Muscle of back (tissue), 11 donors: Measurements from ENCODE around the gene C17orf50. TPM values are rescaled to one million over a fixed set of nuclear protein-coding genes. Genes with fewer than 3 reads are reported as not detected.
"Not testable (repeated sequence)": the region's sequence is repeated elsewhere in the genome, so short reads cannot be mapped to it uniquely, and the experiment has no call there.

Source experiments
- DNase-seq, 3 donors: peaks; one replicate each; pipeline versions ENCODE4 v3.0.0 to v3.0.0-alpha.2; 2013
- polyA plus RNA-seq, 10 donors: library from polyadenylated mRNA; unstranded; fragments of 120-200 nt; gene quantifications; one replicate each; pipeline ENCODE4 v1.2.1, GENCODE V29; 2013; ENCODE audit not compliant: insufficient read length in 10 of 10

The C17orf50 gene
- polyA plus RNA-seq, 10 donors, result not detected

- no peak for DNase-seq
These were observed 27.3 kb upstream of the C17orf50 start for GRCh38 chr17:35733366-35733765.

- DNase-seq, result no peak
These were observed 26.3 kb upstream of the C17orf50 start for GRCh38 chr17:35734396-35734795.

- no peak for DNase-seq
These were observed 25.5 kb upstream of the C17orf50 start for GRCh38 chr17:35735036-35735805.

DNA sequence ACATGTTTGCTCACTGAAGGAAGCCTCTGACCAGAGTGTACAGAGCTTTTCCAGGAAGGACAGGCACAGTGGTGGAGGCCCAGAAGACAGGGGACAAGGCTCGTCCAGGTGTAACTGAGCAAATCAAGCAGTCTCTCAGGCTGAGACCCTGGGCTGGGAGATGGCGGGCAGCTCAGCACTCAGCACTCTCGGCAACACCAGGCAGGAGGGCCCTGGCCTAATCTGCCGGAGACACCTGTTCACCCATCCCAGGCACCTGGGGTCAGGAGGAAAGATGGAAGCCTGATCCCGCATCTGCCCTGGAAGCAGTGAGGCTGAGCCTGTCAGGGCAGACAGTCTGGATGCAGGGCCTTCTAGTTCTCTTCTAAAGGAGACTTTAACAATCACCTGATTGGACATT lies 24.5 kb upstream of the C17orf50 start:
- DNase-seq, result no peak

- DNase-seq, result no peak
These were observed 22.1 kb upstream of the C17orf50 start for GRCh38 chr17:35738519-35739133.

DNA sequence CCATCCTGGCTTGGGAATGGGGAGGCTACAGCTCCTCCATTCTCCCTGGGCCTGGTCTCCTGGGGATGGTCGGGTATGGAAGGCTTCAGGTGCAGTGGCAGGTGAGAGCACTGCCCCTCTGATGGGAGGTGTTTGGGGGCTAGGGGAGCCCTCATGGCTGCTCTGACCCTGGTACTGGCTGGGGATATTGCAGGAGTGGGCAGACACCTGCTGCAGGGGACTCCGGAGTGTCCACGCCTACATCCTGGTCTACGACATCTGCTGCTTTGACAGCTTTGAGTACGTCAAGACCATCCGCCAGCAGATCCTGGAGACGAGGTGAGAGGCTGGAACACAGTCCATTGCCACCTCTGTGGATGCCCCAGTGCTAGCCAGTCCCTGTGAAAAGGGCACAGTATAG lies 20.5 kb upstream of the C17orf50 start:
- no peak for DNase-seq

- no peak for DNase-seq
These were observed 19.4 kb upstream of the C17orf50 start for GRCh38 chr17:35740997-35741931.

DNA sequence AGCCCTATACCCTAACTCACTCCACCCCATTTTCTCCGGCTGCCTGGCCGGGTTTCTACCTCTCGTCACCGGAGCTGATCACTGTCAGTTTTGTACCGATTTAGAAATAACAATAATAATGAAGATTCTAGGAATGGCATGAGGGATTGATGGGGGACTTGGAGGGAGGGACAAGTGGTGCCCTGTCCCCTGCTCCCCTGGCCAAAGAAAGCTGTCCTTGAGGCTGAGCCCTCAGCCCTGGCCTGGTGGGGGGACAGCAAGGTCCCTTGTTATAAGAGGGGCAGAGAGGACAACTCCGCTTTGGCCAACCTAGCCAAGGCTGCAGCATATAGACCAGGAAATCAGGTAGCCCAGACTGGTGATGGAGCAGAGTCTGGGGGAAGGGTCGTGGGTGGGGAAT lies 18.2 kb upstream of the C17orf50 start:
- DNase-seq, result no peak

DNA sequence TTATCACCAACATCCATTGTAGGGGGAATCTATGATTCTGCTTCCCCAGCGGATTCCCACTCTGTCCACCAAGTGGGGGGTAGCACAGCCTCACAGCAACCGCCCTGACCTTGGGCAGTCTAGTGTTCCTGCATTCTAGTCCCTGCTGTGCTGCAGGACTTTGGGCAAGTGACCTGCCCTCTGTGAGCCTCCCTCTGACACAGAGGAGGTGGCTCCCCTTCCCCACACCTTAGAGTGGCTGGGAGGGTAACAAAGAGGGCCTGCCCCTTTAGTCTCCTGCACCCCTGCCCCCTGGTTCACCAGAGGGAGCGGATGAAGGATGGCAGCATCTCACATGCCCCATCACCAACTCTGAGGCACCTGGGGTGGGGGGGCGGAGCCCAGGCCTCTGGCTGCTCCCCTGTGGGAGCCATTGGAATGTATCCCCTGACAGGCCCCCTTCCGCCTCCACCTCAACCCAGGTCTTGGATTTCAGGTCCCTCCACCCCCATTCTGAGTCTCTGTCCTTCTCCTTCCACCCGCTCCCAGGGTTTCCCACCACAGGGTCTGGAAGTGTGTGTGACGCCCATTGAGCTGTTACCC lies 17.7 kb upstream of the C17orf50 start:
- DNase-seq, result no peak

DNA sequence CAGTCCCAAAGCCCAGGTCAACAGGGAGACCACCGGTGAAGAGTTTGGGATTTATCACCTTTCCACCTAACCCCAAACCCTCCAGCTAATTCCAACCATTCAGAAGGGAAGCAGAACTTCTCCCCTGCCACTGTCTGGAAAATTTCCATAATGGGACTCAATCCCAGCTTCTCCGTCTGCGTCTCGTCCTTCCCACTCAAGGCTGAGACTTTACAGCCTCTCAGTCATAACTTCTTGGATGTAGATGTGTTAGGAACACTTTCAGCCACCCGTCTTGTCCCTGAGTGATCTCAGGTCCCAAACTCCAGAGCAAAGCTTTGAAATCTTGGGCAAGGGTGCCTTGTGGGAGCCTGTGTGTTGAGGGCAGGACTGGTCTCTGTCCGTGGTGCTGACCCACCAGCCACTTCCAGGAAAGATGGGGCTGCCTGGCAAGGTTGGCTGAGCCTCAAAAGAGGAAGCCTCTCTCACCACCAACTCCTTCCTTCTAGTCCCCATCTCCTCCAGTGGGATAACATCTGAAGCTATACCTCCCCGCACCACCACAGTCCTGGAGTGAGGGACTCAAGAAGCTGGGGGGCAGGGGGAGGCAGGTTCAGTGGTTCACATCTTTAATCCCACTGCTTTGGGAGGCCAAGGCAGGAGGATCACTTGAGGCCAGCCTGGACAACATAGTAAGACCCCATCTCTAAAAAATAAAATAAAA lies 16.9 kb upstream of the C17orf50 start:
- DNase-seq, result peak in 1 of 3 donors; percentile 42

- DNase-seq, result no peak
These were observed 15.9 kb upstream of the C17orf50 start for GRCh38 chr17:35744830-35745229.

- DNase-seq, result no peak
These were observed 15.4 kb upstream of the C17orf50 start for GRCh38 chr17:35745246-35745645.

DNA sequence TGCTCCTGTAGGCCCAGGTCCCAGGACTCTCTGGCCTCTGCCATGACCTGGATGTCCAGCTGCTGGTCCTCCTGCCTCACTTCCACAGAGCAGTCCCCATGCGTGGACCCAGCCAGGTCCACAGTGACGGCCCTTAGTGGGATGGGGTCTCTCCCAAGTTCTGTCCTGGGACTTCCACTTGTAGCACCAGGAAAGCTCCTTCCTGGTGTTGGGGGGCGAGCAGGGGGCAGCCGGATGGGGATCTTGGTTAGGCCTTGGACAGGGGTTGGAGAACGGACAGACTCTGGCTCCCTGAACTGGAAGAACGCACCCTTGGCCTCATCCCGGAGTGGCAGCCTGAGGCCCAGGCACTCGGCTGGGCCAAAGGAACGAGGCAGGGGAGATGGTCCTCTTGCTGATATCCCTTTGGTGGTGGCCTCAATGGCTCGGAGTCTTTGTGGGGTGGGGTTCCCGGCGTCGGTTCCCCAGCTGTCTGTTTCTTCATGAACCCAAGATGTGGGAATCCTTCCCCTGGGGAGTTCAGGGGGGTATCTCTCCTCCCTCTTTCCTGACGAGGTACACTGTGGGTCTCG lies 14.9 kb upstream of the C17orf50 start:
- no peak for DNase-seq

- peak; percentile 58 to 82 (median 78) for DNase-seq
These were observed 13.1 kb upstream of the C17orf50 start for GRCh38 chr17:35747540-35748017.

DNA sequence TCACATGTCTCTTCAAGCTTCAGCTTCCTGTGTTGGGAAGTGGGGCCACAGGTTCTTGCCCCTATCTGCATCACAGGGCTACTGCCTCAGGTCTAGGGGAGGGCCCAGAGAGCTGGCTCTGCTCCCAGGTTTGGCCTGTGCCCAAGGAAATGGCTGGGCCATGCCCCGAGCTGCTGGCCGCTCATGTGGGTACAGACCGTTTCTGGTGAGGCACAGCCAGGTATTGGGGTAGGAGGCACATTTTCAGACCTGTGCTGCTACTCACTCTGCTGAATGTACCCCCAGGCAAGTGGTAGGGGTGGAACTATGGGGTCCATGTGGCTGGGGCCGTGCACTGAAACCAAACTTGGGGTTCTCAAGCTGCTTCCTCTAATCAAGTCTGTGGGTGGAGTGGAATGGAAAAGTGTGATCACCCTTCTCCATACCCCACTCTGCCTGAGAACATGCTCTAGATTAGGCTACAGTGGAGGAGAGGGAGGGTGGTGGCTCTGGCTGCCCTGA lies 12.3 kb upstream of the C17orf50 start:
- no peak for DNase-seq

GRCh38 chr17:35748979-35749378 lies 11.7 kb upstream of the C17orf50 start:
- DNase-seq, result no peak

- DNase-seq, result no peak
These were observed 10.9 kb upstream of the C17orf50 start for GRCh38 chr17:35749560-35750412.

DNA sequence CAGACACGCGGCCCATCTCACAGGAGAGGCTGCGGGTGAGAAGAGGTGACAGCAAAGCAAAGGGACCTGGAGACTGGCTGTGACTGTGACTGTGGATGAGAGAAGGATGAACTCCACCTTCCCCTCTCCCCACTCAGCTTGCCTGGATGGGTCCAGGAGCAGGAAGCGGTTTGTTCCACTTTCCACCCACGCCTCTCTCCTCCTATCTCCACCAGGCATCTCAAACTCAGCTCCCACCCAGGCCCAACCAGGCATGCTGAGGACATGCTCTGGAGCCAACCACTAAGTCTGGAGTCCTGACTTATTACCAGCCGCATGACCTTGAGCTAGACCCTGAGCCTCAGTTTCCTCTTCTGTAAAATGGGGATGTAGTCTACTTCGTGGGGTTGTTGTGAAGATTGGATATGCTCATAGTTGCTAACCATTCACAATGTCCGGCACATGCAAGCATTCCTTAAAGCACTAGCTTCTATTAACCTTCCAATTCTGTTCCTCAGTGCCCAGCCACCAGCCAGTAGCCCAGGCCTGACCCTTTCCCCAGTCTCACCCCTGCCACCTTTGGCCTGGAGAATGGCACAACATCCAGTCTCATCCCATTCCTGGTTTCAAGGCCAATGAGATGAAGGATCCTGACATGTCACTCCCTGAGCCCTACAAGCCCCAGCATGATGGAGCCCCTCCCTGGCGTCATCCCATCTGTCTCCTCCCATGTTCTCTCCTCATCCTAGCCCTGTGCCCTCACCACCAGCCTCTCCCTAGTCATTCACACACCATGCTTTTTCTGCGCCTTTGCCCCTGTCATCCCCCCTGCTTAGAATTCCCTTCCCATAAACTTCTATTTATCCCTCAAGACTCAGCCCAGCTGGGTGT lies 9.9 kb upstream of the C17orf50 start:
- no peak for DNase-seq

DNA sequence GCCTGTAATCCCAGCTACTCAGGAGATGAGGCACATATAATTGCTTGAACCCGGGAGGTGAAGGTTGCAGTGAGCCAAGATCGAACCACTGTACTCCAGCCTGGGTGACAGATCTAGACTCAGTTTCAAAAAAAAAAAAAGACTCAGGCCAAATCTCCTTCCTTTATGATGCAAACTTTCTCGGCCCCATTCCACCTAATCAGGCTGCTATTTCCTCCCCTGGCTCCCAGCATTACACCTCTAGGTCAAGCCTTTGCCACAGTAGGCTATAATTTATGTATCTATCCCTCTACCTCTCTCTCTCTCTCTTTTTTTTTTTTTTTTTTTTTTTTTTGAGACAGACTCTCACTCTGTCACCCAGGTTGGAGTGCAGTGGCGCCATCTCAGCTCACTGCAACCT lies 9.1 kb upstream of the C17orf50 start:
- DNase-seq, result not testable (repeated sequence)
